GM18868 (cell line): ENCODE data around the gene CDH11.

Experiments
- ATAC-seq: cut with Tn5 transposase; IDR thresholded peaks from one replicate; pipeline ENCODE4 v1.9.1; 2021; ENCODE audit warnings: mild to moderate bottlenecking, moderate library complexity; ENCODE audit not compliant: unreplicated experiment

CDH11 gene, protein sequence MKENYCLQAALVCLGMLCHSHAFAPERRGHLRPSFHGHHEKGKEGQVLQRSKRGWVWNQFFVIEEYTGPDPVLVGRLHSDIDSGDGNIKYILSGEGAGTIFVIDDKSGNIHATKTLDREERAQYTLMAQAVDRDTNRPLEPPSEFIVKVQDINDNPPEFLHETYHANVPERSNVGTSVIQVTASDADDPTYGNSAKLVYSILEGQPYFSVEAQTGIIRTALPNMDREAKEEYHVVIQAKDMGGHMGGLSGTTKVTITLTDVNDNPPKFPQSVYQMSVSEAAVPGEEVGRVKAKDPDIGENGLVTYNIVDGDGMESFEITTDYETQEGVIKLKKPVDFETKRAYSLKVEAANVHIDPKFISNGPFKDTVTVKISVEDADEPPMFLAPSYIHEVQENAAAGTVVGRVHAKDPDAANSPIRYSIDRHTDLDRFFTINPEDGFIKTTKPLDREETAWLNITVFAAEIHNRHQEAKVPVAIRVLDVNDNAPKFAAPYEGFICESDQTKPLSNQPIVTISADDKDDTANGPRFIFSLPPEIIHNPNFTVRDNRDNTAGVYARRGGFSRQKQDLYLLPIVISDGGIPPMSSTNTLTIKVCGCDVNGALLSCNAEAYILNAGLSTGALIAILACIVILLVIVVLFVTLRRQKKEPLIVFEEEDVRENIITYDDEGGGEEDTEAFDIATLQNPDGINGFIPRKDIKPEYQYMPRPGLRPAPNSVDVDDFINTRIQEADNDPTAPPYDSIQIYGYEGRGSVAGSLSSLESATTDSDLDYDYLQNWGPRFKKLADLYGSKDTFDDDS

DNA sequence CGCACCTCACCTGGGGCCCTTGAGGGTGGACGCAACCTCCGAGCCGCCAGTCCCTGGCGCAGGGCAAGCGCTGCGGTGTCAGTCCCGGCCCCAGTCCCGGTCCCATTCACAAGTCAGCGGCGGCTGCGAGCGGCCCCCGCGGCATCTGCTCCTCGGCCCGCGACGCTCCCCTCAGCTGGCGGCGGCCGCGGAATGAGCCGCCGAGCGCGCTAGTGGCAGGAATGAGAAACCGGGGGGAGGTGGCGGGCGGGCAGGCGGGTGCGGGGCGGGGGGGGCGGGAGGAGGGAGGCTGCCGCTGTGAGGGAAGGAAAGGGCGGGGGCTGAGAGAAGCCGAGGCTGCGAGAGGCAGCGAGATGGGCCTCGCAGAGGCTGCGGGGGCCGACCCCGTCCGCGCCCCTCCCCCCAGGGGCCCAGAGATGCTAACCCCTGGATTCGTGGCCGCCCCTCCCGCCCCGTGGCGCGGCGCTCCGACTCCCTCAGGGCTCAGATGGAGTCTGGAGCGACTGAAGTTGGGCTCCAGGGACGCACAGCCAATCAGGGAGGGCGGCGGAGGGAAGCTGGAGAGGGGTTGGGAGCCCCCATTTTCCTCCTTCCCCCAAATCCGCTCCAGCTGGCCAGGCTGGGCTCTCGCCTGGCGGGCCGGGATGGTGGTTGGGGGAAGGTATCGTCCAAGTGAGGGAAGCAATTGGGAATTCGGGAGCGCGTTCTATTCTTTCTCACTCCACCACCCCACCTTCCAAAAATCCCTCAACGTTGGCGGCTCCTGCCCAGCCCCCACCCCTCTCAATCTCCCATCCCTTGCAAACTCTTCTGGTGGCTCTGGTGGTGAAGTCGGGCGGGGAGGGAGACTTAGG is at the start of gene CDH11:
TSS of gene CDH11 (minus strand) at position 194 of the 854 bp plus-strand sequence. CDS start 117,194 bp downstream, outside the sequence.
- ATAC-seq: no peak

DNA sequence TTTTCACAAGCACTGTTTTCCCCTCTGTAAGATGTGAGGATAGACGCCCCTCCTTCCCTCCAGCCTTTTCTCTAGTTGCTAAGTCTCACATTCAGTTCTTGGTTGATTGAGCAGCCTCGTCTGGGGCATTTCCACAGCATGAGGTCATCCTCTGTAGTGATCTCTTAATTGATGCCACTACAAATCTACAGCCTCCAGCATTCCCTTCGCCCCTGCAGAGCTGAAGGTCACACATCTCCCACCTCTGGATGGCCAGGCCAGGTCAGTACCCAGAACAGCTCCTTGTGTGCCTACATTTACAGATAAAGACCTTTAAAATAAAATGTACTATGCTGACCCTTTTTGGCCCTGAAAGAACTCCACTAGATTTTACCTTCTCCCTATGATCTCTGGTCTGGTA is 32.5 kb upstream of the CDH11 start:
- no peak for ATAC-seq

DNA sequence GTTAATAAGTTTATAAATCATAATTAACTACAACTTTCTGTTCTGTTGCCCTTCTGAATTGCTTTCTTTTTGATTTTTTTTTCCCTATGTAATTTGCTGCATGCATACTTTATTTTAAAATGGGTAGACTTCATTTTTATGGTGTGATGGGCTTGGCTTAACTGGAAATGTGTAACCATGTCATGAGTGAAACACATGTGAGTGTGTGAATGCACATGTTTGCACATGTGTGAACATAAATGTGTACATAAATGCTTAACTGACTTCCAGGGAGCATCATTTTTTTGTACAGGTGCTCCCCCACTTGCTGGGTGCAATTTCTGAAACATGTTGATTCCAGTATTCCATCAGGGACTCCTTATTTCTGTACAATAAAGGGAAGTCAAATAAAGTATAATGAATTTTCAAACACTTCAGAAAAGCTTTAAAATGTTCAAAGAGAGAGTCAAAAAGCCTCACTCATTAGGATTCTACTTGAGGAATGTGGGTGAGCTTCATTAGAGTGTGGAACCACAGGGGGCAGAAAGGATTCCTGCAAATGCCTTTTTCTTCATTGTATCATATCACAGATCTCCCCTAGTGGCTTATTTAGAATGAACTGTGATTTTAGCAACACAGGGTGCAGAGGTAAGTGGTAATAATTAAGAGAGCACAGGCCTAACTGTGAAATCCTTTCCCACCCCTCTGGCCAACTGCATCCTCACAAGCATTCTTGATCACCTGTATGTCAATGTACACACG is 31.7 kb upstream of the CDH11 start:
- ATAC-seq: no peak

DNA sequence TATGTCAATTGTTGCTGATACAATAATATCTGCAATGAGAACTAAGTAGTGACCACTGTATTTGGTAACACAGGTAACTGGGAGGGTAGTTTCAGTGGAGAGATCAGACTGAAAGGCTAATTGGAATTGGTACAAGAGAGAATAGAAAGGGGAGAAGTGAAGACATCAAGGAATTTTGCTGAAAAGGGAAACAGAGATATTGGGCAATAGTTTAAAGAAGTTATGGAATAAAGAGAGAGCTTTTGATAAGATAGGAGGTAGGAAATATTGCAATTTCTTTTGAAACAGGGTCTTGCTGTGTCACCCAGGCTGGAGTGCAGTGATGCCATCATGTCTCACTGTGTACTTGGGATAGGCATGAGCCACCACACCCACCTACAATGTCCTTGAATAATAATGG is 26.9 kb upstream of the CDH11 start:
- no peak for ATAC-seq

DNA sequence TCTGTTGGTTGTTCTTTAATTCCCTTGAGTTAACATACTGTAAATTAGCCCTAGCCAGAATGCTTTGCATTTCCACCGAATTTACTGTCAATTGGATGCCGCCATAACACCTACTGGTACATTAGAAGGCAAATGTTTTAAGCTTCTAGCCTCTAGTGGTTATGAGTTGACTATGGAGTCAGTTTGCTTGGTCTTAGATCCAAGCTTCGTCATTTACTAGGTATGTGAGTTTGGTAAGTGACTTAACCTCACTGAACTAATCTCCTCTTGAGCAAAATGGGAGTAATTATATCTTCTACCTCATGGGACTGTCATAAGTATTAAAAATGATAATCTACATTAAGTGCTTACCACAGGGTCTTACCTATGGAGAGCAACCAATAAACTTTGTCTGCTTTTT is 20.4 kb upstream of the CDH11 start:
- ATAC-seq: no peak

DNA sequence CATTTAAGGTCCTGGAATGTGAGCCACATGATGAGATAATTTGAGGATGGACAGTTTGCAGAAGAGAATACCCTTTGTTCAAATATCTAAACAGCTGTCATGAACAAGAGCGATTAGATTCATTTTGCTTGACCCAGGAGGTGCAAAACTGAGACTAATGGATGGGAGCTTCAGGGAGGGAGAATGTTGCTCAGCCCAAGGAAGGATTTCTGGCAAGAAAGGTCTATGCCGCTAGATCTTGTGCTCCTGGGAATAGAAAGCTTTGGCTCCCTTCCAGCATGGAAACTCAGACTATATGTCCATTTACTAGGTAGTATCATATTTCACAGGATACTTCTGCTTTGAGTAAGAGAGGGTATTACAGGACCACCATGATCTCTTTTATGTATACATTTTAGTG is 14.8 kb upstream of the CDH11 start:
- ATAC-seq: no peak

DNA sequence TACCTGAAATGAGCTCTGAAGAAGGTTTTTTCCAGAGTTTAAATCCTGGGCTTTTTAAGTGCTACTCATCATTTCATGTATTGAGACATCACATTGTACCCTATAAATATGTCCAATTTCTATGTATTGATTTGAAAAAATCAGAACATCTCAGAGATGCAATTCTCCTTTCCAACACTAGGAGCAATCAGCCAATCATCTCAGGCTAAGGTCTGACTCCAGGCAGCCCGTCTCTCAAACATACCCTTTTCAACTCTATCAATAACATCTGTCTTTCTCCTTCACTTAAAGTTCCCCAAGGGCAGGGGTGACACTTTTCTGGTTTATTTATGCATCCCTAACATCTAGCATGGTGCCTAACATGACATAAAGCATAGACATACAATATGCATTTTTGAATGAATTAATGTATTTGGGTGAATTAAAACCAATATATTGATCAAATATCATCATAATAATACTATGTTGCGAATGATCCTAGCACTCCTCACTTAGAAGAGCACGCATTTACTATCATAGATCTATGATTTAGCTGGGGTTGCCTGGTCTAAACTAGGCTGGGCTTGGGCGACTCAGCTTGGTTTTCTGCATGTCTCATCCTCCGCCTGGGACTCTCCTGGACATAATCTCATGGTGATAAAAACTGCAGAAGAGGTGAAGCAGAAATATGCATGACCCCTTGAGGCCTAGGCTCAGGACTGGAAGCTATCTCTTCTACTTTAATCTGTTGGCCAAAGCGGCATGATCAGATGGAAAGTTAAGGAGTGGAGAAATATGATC is 5.2 kb upstream of the CDH11 start:
- no peak for ATAC-seq

DNA sequence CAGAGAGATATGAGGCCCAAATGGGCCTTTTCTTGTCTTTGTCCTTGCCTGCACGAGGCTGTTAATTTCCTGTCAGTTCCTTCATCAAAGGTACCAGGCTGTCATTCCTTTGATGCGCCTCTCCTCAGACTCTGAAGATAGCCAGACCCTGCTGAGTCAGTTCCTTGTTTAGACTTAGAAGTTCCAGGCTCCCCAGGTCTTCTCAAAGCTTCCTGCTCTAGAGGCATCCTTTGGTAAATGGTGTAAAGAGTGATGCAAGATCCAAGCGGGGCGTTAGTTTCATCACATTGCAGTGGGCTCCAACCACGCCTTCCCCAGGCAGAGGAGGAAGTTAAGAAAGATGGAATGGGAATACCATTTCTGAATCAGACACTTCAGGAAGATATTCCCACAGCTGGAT is 4.0 kb upstream of the CDH11 start:
- no peak for ATAC-seq

DNA sequence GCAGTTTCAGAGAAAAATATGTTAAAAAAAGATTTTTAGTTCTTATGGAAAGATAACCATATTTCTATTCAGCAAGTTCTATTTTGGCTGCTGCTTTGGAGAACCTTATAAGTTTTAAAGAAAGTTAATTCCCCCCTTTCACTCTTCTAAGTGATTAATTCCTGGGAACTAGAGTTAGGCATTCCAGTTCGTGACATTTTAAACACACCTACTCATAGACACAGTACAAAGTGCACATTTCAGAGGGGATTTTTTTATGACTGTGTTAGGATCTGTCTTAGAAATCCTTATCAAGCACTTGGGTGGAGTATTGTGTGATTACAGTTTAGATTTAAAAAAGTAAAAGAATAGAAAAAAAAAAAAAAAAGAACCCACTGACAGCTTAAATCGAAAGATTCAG is 3.5 kb upstream of the CDH11 start:
- ATAC-seq: no peak

DNA sequence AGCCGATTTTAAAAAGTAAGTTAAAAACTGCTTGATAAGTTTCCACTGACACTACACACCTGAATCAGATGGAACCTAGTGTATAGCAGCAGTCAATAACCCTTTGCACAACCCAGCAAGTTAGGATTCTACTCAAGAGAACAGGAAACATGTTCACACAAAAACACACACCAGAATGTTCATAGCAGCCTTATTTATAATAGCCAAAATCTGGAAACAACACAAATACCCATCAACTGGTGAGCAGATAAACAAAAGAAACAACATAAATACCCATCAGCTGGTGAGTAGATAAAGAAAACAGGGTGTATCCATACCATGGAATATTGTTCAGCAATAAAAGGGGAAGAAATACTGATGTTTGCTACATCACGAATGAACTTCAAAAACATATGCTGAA is 2.7 kb upstream of the CDH11 start:
- no peak for ATAC-seq

DNA sequence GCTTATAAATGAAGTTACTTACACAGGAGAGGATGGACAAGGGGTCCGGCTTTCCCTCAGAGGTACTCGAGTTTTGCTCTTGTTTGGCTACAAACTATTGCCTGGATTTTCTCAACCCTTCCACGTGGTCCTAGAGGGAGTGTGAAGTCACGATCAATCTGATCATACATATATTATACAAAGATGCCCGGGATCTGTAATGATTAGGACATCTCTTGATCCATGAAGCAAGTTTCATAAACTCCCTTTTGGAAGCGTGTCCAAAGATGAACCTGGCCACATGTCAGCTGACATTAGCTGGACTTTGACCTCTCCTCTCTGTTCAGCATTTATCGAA is 2.3 kb upstream of the CDH11 start:
- no peak for ATAC-seq

DNA sequence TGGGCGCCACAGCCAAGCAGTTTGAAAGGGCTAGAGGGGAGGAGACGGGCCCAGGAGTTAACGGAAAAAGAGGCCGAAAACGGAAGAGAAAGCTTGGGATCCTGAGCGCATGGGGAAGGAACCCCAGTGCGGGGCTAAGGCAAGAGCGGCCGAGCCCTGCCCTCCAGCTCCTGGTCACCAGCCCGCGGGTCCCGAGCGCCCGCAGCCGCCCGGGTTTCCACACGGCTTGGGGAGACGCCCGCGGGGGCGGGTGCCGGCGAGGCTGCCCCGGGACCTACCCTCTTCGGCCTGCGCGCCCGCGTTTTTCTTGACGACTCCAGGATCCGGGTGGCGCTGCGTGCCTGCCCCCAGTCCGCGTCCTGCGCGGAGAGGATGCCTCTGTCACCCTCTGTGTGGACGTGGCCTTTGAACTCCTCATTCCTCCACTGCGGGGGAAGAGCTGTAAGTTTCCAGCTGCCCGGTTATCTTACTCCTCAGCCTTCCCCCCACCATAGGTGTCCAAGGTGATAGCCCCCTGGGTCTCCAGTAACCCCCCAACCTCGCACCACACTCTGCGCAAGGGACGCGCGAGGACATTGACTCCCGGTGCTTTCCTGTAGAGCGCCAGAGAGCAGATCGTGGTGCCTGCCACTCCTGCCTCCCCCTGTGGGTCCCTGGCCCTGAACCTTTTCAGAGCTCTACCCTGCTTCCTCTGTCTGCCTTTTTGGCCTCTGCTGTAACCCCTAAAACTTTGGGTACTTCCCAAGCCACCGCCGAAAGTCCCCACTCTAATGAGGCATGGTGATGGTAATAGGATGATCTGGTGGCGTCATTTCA is 1.7 kb upstream of the CDH11 start:
- ATAC-seq: peak; percentile 51

DNA sequence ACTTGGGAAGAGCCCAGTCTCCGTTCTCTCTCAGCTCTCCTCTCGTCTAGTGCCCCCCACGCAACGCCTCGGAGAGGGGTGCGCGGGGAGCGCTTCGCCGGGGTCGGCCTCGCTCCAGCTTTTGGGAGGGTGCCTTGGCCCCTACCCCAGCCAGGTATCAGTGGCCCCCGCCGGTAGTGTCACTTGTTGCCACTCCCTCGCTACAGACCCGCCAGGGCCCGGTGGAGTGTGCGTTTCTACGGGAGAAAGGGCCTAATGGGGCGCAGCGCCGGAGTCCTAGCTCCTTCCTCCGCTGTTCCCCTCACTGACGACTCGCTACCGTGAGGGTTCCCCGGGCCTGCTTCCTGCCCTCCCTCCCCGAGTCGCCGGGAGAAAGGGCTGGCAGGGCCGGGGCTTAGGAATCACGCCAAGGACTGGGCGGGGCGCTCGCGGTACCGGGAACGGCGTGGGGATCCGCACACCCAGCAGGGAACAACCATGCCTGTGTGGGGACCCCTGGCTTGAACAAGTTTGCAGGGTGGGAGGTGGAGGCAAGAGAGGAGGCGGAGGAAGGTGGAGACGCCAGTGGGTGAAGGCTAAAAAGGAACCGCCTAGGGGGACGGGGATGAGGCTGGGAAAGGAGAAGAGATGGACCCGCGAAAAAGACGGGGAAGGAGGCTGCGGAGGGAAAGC is 997 bp upstream of the CDH11 start:
- no peak for ATAC-seq

DNA sequence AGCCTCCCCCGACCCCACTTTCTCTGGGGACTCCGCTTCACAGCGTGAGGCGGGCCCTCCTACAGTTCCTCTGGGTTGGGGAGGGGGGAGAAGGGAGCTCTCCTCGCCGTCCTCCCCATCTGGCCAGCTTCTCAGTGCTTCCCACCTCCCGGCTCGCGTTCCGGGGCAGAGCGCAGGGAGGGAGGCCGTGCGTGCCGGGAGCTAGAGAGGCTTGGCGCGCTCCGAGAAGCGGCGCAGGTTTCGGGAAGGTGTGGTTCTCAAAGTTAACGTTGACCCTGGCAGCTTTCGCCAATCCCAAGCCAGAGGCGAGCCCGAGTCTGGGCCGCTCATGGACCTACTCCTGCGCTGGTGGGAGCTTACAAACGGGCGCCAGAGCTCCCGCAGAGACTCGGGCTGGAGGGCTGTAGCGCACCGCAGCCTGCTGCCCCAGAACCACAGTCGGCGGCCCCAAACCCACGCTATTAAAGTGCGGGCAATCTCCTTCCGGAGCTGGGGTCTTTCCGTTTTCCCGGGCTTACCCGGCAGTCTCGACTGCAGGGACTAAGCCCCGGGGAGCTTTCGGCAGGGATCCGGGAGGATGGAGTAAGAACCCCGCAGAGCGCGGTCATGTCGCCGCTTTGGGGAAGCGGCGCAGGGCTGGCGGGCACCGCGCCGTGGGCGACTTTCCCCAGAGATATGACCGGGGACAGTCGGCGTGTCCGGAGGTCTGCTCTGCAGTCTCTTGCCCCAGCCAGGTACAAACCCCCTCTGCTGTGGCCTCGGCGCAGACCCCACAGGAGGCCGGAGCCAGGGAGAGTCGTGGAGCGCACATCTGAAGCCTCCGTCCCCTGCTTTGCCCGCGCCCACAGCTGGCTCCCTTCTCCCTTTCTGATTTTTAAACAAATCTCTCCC is 787 bp downstream of the CDH11 start:
- ATAC-seq: no peak

DNA sequence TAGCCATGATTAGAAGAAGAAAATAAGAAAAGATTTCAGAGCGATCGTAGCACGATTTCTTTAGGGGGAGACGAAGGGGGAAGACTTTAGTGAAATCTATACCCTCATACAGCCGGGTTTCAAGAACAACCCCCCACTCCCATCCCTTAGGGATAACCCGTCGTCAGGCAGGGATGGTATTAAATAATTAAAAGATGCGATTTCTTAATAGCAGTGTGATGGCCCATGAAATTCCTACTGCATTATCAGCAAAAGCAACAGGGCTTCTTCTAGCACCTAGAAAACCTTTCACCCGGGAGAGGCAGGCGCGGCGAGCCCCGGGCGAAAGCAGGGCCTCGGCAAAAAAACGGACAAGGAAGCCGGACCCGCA is 1.4 kb downstream of the CDH11 start:
- ATAC-seq: no peak

DNA sequence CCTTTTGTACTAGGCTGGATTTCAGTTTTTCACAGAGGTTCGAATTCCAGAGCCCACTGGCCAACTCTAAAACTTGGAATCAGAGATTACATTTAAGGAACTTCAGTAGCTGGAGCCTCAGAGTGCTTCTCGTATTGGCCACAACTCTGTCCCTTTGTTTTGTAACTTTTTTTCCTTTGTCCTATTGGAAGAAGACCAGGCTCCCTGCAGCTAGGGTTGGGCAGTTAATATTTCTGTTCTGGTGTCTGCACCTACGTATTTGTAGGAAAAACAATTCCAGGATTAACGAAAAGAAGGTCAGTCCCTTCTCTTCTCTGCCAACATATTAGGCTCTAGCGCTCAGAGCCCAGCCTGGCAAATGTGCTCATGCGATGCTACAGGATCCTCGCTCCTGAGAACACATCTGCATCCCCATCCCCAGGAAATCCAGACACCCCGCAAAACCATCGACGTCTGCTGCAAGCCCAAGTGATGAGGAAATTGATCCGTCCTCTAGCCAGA is 1.9 kb downstream of the CDH11 start:
- ATAC-seq: no peak

DNA sequence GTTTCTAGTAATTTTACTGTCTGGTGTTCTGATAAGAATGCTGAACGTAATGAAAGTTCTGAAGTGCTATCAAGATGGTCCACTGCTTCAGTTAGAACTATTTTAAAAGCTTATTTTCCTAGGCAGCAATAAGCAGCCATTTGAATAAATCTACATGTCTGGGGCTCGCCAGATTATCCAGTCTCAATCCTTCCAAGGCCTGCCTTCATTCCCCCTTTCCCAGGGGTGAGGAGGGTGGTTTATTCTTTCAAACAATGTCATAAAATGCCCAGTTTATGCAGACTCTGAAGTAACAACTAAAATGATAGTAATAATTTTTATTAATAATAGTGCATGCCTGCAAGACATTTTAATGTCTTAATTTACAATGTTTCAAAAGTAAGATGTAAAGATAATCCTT is 2.4 kb downstream of the CDH11 start:
- ATAC-seq: no peak

DNA sequence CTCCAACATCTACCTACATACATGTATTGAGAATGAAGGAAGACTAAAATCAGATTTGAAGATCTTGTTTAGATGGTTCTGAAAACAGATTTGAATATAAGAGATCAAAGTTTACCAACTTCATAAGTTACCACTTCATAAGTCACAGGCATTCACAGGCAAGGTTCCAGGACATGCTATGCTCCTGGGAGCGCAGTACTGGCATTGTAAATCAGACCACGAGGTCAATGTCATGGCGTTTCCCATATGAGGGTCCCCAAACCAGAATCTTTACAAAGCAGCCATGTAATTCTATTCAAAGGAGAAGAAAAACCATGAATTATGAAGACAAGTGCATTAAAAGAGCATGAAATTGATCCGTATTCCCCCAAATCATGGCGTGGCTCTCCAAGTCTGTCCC is 3.0 kb downstream of the CDH11 start:
- ATAC-seq: no peak
